ENCODE measurements around the gene GHRH.

GHRH gene

DNA sequence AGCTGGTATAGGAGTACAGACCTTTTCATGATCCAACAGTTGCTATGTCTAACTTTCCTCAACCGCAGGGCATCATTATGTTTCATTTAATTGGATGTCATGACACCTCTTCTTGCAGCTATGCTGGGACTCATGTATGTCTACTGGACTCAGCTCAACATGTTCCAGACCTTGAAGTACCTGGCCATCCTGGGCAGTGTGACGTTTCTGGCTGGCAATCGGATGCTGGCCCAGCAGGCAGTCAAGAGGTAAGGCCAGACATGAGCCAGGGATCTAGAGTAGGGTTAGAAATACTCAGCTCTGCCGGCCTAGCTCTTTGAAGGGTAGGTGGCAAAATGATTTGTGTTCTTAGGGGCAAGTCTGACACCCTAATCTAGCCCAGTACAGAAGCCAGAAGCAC, 25.2 kb downstream of the GHRH start:
- DNase-seq, result no peak

DNA sequence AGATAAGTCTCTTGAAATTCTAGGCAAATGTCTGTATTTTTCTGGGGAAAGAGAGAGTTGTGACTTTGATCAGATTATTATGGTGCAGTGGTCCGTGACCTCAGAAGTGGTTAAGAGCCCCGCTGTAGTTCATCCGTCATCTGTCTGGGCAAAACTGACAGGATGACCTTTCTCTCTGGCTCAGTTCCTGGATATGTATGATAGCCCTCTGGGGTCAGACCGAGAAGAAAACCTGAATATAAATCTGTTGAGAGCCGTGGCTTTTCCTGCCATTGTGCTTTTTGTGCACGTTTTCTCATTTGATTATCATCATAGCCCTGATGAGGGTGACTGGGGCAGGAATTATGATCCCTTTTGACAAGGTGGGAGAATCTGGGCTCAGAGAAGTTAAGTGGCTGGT, 26.5 kb downstream of the GHRH start:
- DNase-seq, result no peak

DNA sequence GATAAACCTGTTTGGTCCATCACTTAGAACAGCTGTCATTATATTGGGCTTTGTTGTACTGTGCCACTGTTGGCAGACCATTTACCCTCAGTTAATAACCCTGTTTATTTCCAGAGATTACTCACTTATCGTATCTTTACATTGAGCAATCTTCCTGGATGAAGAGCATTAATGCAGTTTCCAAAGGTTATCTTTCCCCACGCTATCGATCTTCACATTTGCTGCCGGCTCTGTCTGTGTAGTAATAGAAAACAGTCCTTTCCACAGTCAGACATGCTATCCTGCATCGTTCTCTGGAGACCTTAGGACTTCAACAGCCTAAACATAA, 27.4 kb downstream of the GHRH start:
- DNase-seq, result no peak

DNA sequence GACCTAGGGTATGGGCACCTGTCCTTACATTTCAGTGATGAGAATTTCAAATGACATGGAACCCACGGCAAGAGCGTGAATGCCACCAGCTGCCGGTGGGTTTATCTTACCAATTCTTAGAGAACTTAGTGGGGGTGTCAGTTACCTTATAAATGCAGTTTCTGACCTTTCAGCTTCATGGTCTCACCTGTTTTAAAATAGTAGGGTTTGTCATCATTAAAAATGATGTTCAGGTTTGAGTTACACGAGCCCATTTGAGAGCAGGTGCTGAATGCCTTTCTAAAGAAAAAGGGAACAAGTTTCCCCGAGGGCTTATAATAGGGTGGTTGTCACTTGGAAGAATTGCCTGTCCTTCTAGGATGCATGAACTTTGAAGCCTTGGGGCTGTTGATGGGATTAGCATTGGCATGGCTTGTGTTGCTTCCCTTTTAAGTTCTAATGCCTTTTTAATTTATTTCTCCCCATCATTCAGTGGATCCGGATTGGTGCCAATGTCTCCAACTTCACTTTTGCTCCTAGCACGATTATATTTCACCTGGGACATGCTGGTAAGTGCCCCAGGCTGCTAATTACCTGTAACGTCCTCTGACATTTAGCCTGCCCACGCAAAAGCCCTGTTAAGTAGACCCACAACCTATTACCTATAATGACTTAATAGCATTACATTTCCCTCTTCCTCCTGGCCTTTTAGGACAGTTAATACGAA, 27.9 kb downstream of the GHRH start:
- DNase-seq, result no peak

- no peak for DNase-seq
These were observed 29.5 kb downstream of the GHRH start for GRCh38 chr20:37231947-37232630.

DNA sequence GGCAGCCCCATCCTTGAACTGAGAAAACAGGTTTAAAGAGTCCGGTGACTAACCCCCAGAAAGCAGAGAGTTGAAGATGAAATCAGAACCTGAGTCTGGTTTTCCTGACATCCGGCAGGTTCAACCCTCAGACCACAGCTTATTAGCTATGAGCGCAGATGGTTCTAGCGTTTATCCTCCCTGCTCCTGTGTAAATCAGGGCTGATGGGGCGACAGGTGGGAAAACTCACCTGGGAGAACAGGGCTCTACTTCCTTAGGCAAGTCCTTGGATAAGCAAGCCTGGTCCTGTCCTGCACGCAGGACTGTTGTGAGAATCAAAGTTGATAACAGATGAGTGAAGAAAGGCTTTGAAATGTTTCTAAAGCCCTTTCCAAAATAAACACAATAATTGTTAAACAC, 31.4 kb downstream of the GHRH start:
- no peak for DNase-seq

DNA sequence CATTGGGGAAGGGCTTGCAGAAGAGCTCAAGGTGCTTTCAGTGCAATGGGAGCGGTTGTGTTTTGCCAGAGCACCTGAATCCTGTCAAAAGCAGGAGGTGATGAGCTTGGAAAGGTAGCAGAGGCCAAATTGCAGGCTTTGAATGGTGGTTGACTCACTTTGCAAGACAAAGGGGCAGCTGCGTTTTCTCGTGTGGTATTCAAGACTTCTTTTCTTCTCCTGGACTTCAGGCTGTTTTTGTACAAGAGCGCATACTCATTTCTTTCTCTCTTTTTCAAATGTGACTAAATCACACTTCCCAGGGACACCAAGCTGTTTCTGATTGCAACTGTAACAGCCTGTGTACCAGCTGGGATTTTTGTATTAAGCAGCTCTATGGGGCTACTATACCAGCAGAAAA, 32.3 kb downstream of the GHRH start:
- DNase-seq, result no peak

GRCh38 chr20:37228656-37229055, 33.0 kb downstream of the GHRH start:
- DNase-seq, result no peak

GRCh38 chr20:37228082-37228481, 33.5 kb downstream of the GHRH start:
- no peak for DNase-seq

DNA sequence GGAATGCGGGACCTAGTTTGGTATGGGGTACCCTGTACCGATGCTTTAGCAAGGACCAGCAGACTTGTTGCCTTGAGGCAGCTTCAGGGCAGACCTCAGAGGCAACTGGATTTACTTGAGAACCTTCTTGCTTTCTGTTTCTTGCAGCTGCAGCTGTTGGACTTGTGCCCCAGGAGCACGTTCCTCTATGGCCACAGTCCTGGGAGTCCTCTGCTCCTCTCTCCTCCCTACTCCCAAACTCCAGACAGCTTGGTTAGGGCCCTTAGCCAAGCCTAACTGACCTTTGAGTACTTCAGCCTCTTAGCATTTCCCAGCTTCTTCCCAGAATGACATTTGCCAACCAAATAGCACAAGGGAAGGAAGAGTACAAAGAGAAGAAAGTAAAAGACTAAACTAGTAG, 34.7 kb downstream of the GHRH start:
- DNase-seq, result no peak

DNA sequence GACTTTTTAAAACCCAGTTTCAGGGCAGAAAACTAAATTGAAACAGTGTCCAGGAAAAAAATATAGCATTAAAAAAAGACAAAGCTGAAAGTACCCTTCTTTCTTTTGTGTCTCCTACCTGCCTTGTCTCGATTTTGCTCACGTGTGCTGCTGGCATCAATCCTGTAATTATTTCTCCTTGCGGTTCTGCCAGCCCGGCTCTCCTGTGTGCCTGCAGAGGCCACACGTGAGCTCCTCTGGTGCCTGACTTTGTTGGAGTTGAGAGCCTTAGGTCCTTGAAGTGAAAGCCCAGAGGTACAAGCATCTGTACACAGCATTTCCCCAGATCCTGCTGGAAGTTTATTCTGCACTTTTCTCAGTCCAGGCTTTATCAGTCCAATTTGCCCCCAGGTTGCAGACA, 36.5 kb downstream of the GHRH start:
- no peak for DNase-seq

- no peak for DNase-seq
These were observed 38.6 kb downstream of the GHRH start for GRCh38 chr20:37223053-37223452.

- no peak for DNase-seq
These were observed 39.5 kb downstream of the GHRH start for GRCh38 chr20:37222086-37222485.

DNA sequence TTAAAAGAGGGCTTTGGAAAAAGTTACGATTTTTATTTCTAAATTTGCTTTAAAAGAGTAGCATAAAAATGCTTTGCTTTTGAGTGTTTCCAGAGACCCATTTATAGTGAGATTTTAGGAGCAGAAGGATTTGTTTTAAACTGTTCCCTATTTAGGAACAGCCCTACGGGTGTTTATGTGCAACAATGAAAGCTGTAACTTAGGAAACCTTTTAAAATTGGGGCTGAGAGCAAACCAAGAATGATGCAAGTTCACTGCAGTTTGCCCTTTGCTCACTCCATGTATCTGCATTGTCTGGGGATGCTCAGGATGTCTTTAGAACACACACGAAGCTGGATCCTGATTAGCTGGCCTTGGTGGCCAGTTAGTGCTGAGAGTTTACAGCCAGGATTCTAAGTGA, 40.9 kb downstream of the GHRH start:
- no peak for DNase-seq

GRCh38 chr20:37219751-37220668, 41.6 kb downstream of the GHRH start:
- DNase-seq, result no peak

DNA sequence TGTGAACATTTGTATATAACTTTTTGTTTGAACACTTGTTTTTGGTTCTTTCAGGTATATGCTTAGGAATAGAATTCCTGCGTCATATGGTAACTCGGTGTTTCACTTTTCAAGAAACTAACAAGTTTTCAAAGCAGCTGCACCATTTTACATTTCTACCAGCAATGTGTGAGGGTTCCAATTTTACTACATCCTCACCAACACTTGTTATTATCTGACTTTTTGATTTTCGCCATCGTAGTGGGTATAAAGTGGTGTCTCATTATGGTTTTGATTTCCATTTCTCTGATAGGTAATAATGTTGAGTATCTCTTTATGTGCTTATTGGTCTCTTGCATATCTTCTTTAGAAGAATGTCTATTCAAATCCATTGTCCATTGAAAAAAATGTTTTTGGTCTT, 42.6 kb downstream of the GHRH start:
- no peak for DNase-seq

GRCh38 chr20:37218441-37218840, 43.2 kb downstream of the GHRH start:
- DNase-seq, result no peak

DNA sequence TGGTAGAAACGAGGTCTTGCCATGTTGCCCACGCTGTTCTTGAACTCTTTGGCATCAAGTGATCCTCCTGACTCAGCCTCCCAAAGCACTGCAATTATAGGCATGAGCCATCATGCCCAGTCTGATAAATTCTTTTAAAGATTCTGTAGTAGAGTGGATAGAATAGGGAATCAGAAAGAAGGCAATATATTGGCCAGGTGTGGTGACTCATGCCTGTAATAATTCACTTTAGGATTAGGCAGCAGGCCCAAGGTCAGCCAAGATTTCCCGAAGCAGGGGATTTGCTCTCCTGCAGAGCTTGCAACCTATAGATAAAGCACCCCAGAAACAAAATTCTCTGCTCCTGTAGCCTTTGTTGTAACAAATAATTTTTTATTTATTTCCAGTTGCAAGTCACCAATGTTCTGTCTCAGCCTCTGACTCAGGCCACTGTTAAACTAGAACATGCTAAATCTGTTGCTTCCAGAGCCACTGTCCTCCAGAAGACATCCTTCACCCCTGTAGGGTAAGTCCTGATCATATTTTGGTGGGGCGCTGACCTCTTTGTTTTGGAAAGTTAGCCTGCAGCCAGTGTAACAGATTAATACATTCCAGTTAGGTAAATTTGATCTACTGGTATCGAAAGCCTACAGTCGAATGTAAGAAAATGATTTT, 51.8 kb downstream of the GHRH start:
- DNase-seq, result no peak

- no peak for DNase-seq
These were observed 52.4 kb downstream of the GHRH start for GRCh38 chr20:37209193-37209592.

DNA sequence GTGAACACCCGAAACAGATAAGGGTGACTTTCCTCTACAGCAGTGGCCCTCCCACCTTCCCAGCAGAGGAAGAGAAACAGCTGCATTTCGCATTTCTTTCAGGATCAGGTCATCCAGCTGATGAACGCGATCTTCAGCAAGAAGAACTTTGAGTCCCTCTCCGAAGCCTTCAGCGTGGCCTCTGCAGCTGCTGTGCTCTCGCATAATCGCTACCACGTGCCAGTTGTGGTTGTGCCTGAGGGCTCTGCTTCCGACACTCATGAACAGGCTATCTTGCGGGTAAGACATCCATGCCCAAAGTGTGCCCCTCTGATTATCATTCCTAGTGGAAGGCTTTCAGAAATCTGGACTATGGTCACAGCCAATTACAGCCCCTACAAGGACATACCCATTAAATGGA, 54.4 kb downstream of the GHRH start:
- no peak for DNase-seq

GRCh38 chr20:37205794-37206193, 55.8 kb downstream of the GHRH start:
- no peak for DNase-seq

- no peak for DNase-seq
These were observed 56.5 kb downstream of the GHRH start for GRCh38 chr20:37205130-37205529.

GRCh38 chr20:37204056-37204455, 57.6 kb downstream of the GHRH start:
- no peak for DNase-seq
